SK-N-SH treated with all-trans-retinoic acid at 6 μM for 48 hours (cell line): ENCODE data around the gene ZPLD1.

ENCODE experiments used
- ATAC-seq: fragments of 200-7000 bp; cut with Tn5 transposase; 3 replicates; pipeline ENCODE4 v1.9.1; 2020; ENCODE audit warnings: mild to moderate bottlenecking, moderate library complexity
- ARNTL ChIP-seq: fragments of 450-650 bp; formaldehyde crosslinking; IDR thresholded peaks from 2 replicates; pipeline ENCODE4 v1.5.0; 2020; ENCODE audit warnings: low read depth, mild to moderate bottlenecking, moderate library complexity, borderline replicate concordance
- BACH2 ChIP-seq: fragments of 250-450 bp; sonication (Bioruptor Pico); IDR thresholded peaks from 2 replicates; pipeline ENCODE4 v1.9.0; 2021; ENCODE audit warnings: mild to moderate bottlenecking, borderline replicate concordance
- GLIS3 ChIP-seq: fragments of 250-450 bp; sonication (Bioruptor Pico); IDR thresholded peaks from 2 replicates; pipeline ENCODE4 v1.5.0; 2020; ENCODE audit warnings: mild to moderate bottlenecking, moderate library complexity
- ISL1 ChIP-seq: fragments of 250-450 bp; sonication (Bioruptor Pico); IDR thresholded peaks from 2 replicates; pipeline ENCODE4 v2.1.2; 2022; ENCODE audit warnings: mild to moderate bottlenecking, moderate library complexity
- PPARA ChIP-seq: fragments of 250-450 bp; sonication (Bioruptor Pico); IDR thresholded peaks from 2 replicates; pipeline ENCODE4 v1.5.0; 2020; ENCODE audit warnings: mild to moderate bottlenecking, borderline replicate concordance
- RARB ChIP-seq: fragments of 250-450 bp; sonication (Bioruptor Pico); IDR thresholded peaks from 2 replicates; pipeline ENCODE4 v1.8.0; 2021; ENCODE audit warnings: mild to moderate bottlenecking, moderate library complexity
- SNAI2 ChIP-seq: fragments of 250-450 bp; sonication (Bioruptor Pico); IDR thresholded peaks from 2 replicates; pipeline ENCODE4 v1.5.0; 2020; ENCODE audit warnings: mild to moderate bottlenecking, moderate library complexity
- TCF4 ChIP-seq: fragments of 250-450 bp; sonication (Bioruptor Pico); IDR thresholded peaks from 2 replicates; pipeline ENCODE4 v1.8.0; 2021; ENCODE audit warnings: mild to moderate bottlenecking, moderate library complexity, borderline replicate concordance
- TOX ChIP-seq: fragments of 250-450 bp; sonication (Bioruptor Pico); IDR thresholded peaks from 2 replicates; pipeline ENCODE4 v1.8.0; 2021; ENCODE audit warnings: mild to moderate bottlenecking, moderate library complexity, borderline replicate concordance
- ZC3H10 ChIP-seq: fragments of 250-450 bp; sonication (Bioruptor Pico); IDR thresholded peaks from 2 replicates; pipeline ENCODE4 v1.5.1; 2021; ENCODE audit warnings: mild to moderate bottlenecking, moderate library complexity
- ZFP3 ChIP-seq: fragments of 250-450 bp; sonication (Bioruptor Pico); IDR thresholded peaks from 2 replicates; pipeline ENCODE4 v1.5.0; 2020; ENCODE audit warnings: mild to moderate bottlenecking, moderate library complexity
- ZFP30 ChIP-seq: fragments of 450-650 bp; formaldehyde crosslinking; IDR thresholded peaks from 2 replicates; pipeline ENCODE4 v1.5.0; 2022; ENCODE audit warnings: mild to moderate bottlenecking, moderate library complexity
- ZNF565 ChIP-seq: fragments of 450-650 bp; formaldehyde crosslinking; conservative IDR thresholded peaks from 2 replicates; pipeline ENCODE4 v1.5.0; 2020; ENCODE audit warnings: low read depth, mild to moderate bottlenecking, moderate library complexity
- ZNF70 ChIP-seq: fragments of 450-650 bp; formaldehyde crosslinking; IDR thresholded peaks from 2 replicates; pipeline ENCODE4 v1.5.0; 2020; ENCODE audit warnings: mild to moderate bottlenecking, moderate library complexity
- ZNF8 ChIP-seq: fragments of 450-650 bp; formaldehyde crosslinking; IDR thresholded peaks from 2 replicates; pipeline ENCODE4 v1.5.0; 2020; ENCODE audit warnings: mild to moderate bottlenecking, moderate library complexity
- TF ChIP-seq, protein P1 (sequence below): fragments of 250-450 bp; sonication (Bioruptor Pico); IDR thresholded peaks from 2 replicates; pipeline ENCODE4 v1.8.0; 2020; ENCODE audit warnings: mild to moderate bottlenecking, moderate library complexity, borderline replicate concordance
- TF ChIP-seq, protein P2 (sequence below): fragments of 250-450 bp; sonication (Bioruptor Pico); IDR thresholded peaks from 2 replicates; pipeline ENCODE4 v1.5.1; 2020; ENCODE audit warnings: low read depth, mild to moderate bottlenecking, moderate library complexity
- TF ChIP-seq, protein P3 (sequence below): fragments of 250-450 bp; sonication (Bioruptor Pico); IDR thresholded peaks from 2 replicates; pipeline ENCODE4 v1.5.0; 2020; ENCODE audit warnings: mild to moderate bottlenecking, moderate library complexity
- TF ChIP-seq, protein P4 (sequence below): fragments of 250-450 bp; sonication (Bioruptor Pico); IDR thresholded peaks from 2 replicates; pipeline ENCODE4 v1.5.1; 2021; ENCODE audit warnings: mild to moderate bottlenecking, moderate library complexity
- TF ChIP-seq, protein P5 (sequence below): fragments of 250-450 bp; sonication (Bioruptor Pico); IDR thresholded peaks from 2 replicates; pipeline ENCODE4 v1.8.0; 2021; ENCODE audit warnings: low read depth, mild to moderate bottlenecking, moderate library complexity, borderline replicate concordance

Gene ZPLD1

DNA sequence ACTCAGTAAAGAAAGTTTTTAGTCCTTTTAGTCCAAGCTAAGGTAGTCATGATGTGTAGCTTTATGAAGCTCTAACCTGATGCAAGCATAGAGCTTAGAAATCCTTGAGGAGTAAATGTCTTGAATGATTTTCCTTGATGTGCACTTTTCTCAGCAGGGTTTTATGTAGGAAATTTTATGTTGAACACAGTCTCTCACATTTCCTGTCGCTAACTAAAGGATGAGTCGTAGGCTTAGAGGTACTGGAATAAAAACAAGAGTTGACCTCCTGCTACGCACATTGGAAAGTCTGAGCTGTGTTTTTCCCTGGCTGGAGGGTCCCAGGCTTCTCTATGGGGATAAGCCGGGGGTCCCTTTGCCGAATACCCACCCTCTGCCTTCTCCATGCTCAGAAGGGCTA lies 34.7 kb upstream of the ZPLD1 start:
- TF ChIP-seq BACH2 (no peak), ZNF565 (CRISPR knock-in tag) (no peak), SNAI2 (no peak), TCF4 (CRISPR knock-in tag) (no peak), ZFP30 (CRISPR knock-in tag) (no peak), GLIS3 (CRISPR knock-in tag) (no peak), RARB (no peak), ZFP3 (CRISPR knock-in tag) (no peak), ZNF70 (CRISPR knock-in tag) (no peak)
- TF ChIP-seq, protein P1, sequence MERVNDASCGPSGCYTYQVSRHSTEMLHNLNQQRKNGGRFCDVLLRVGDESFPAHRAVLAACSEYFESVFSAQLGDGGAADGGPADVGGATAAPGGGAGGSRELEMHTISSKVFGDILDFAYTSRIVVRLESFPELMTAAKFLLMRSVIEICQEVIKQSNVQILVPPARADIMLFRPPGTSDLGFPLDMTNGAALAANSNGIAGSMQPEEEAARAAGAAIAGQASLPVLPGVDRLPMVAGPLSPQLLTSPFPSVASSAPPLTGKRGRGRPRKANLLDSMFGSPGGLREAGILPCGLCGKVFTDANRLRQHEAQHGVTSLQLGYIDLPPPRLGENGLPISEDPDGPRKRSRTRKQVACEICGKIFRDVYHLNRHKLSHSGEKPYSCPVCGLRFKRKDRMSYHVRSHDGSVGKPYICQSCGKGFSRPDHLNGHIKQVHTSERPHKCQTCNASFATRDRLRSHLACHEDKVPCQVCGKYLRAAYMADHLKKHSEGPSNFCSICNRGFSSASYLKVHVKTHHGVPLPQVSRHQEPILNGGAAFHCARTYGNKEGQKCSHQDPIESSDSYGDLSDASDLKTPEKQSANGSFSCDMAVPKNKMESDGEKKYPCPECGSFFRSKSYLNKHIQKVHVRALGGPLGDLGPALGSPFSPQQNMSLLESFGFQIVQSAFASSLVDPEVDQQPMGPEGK (CRISPR knock-in tag): no peak
- TF ChIP-seq, protein P2, sequence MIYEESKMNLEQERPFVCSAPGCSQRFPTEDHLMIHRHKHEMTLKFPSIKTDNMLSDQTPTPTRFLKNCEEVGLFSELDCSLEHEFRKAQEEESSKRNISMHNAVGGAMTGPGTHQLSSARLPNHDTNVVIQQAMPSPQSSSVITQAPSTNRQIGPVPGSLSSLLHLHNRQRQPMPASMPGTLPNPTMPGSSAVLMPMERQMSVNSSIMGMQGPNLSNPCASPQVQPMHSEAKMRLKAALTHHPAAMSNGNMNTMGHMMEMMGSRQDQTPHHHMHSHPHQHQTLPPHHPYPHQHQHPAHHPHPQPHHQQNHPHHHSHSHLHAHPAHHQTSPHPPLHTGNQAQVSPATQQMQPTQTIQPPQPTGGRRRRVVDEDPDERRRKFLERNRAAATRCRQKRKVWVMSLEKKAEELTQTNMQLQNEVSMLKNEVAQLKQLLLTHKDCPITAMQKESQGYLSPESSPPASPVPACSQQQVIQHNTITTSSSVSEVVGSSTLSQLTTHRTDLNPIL (CRISPR knock-in tag): no peak
- TF ChIP-seq, protein P3, sequence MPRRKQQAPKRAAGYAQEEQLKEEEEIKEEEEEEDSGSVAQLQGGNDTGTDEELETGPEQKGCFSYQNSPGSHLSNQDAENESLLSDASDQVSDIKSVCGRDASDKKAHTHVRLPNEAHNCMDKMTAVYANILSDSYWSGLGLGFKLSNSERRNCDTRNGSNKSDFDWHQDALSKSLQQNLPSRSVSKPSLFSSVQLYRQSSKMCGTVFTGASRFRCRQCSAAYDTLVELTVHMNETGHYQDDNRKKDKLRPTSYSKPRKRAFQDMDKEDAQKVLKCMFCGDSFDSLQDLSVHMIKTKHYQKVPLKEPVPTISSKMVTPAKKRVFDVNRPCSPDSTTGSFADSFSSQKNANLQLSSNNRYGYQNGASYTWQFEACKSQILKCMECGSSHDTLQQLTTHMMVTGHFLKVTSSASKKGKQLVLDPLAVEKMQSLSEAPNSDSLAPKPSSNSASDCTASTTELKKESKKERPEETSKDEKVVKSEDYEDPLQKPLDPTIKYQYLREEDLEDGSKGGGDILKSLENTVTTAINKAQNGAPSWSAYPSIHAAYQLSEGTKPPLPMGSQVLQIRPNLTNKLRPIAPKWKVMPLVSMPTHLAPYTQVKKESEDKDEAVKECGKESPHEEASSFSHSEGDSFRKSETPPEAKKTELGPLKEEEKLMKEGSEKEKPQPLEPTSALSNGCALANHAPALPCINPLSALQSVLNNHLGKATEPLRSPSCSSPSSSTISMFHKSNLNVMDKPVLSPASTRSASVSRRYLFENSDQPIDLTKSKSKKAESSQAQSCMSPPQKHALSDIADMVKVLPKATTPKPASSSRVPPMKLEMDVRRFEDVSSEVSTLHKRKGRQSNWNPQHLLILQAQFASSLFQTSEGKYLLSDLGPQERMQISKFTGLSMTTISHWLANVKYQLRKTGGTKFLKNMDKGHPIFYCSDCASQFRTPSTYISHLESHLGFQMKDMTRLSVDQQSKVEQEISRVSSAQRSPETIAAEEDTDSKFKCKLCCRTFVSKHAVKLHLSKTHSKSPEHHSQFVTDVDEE (CRISPR knock-in tag): no peak
- peak; percentile 30; the same call in 2 of the 3 replicates for ATAC-seq

DNA sequence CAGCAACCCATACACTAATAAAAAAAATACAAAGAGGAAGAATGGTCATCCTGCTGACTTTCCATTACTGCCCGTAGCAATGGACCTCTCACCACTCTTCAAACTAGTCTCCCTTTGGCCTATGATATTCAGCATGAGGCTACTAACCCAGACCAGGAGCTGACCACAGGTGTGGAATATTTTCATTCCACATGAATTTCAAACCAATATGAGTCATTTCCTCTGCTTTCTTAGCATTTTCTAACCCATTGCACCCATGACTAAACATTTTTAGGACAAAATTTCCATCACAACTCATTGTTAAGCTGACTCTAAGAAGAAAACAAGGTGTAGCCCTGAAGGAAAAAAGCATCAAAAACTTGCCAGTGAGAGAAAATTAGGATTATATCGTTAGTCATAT lies 34.0 kb upstream of the ZPLD1 start:
- ATAC-seq: peak; percentile 46
- TF ChIP-seq TCF4 (CRISPR knock-in tag) (no peak), ZNF8 (CRISPR knock-in tag) (no peak), ISL1 (CRISPR knock-in tag) (no peak), BACH2 (no peak), ZNF565 (CRISPR knock-in tag) (no peak), ARNTL (CRISPR knock-in tag) (no peak)

DNA sequence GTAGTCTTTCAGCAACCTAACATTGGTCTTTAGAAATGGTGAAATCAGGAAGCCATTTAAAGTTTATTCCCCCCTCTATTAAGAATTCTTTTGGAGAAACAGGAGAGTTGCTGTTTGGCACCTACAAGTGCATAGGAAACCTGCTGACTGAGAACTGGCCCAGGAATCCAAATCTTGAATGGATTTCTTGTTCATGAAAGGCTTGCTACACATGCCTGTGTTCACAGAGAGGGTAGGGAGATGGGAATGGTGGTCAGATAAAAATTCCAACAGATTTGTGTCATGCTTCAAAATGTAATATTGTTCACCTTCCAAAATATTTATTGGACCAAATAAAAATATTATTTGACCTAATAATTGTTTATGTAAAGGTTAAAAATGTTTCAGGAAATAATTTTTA lies 24.2 kb upstream of the ZPLD1 start:
- TF ChIP-seq, protein P2 (CRISPR knock-in tag): no peak
- TF ChIP-seq TOX (CRISPR knock-in tag) (no peak), ZC3H10 (CRISPR knock-in tag) (no peak), SNAI2 (no peak), PPARA (no peak)
- ATAC-seq: no peak

DNA sequence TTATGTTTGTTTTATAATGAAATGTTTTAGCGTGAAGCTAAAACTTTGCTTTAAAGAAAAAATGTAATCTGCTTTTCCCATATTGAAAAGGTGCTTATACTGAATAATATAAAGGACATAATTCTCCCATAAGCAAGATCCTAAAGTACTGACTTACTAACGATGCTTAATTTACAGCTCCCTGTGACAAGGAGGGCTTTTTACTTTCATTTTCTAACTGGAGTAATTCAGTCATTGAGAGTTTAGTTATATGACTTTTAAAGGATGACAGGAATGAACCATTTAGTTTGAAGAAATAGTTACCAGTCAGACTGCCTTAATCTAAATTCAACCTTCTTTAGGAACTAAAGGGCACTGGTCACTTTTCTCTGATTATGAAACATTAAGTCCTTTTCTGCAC lies 19.3 kb upstream of the ZPLD1 start:
- ATAC-seq: peak; percentile 22; the same call in 1 of the 3 replicates

More for the DNA sequence above, 19.3 kb upstream of the ZPLD1 start:
- TF ChIP-seq, protein P4, sequence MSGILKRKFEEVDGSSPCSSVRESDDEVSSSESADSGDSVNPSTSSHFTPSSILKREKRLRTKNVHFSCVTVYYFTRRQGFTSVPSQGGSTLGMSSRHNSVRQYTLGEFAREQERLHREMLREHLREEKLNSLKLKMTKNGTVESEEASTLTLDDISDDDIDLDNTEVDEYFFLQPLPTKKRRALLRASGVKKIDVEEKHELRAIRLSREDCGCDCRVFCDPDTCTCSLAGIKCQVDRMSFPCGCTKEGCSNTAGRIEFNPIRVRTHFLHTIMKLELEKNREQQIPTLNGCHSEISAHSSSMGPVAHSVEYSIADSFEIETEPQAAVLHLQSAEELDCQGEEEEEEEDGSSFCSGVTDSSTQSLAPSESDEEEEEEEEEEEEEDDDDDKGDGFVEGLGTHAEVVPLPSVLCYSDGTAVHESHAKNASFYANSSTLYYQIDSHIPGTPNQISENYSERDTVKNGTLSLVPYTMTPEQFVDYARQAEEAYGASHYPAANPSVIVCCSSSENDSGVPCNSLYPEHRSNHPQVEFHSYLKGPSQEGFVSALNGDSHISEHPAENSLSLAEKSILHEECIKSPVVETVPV (CRISPR knock-in tag): no peak
- TF ChIP-seq, protein P5, sequence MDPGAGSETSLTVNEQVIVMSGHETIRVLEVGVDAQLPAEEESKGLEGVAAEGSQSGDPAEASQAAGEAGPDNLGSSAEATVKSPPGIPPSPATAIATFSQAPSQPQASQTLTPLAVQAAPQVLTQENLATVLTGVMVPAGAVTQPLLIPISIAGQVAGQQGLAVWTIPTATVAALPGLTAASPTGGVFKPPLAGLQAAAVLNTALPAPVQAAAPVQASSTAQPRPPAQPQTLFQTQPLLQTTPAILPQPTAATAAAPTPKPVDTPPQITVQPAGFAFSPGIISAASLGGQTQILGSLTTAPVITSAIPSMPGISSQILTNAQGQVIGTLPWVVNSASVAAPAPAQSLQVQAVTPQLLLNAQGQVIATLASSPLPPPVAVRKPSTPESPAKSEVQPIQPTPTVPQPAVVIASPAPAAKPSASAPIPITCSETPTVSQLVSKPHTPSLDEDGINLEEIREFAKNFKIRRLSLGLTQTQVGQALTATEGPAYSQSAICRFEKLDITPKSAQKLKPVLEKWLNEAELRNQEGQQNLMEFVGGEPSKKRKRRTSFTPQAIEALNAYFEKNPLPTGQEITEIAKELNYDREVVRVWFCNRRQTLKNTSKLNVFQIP (CRISPR knock-in tag): no peak
- TF ChIP-seq BACH2: no peak
- TF ChIP-seq TOX (CRISPR knock-in tag): no peak
- TF ChIP-seq ZFP3 (CRISPR knock-in tag): no peak
- no peak for TF ChIP-seq ZNF8 (CRISPR knock-in tag)
